ENCODE measurements around the gene SLC5A5.
A peak's percentile ranks its signal among the peaks of the same experiment; 100 is the strongest.

The SLC5A5 gene

DNA sequence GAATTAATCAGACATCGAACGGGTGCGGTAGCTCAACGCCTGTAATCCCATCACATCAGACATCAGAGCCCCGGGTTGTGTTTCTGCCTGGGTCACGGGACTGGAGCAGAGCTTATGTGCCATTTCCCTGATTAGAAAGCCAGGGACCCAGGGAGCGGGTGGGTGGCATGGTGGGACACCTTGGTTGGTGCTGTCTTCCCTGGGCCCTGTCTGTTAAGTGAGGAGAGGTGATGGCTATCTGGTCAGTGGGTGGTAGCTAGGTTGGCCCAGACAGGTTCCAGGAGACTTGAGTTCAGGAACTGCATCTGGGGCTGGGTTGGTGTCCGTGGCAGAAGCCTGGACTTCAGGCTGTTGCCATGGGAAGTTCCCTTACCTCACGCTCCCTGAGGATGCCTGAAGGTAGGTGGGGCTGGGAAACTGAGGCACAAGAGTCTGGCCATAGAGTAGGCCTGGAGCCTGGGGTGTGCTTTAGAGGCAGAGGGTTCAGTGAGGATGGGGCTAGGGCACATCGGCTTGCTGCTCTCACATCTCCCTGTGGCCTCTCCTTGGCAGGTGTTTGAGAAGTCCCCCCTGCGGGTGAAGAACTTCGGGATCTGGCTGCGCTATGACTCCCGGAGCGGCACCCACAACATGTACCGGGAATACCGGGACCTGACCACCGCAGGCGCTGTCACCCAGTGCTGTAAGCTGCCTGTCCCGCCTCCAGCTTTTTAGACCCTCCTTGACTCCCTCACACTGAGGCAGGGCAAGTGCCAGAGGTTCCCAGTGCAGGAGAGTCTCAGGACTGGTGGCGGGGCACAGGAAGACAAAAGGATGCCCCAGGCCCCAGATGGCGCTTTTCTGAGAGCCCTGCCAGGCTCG lies 10.0 kb upstream of the SLC5A5 start:
- no peak for DNase-seq (ENCODE audit: low read depth)
- TF ChIP-seq MYC (IDR thresholded peaks at IDR 0.05; ENCODE audit: low read depth, low read length) (no peak), POLR2A (IDR thresholded peaks at IDR 0.05; ENCODE audit: extremely low read depth, insufficient read length) (no peak)
- TF ChIP-seq, protein P1, sequence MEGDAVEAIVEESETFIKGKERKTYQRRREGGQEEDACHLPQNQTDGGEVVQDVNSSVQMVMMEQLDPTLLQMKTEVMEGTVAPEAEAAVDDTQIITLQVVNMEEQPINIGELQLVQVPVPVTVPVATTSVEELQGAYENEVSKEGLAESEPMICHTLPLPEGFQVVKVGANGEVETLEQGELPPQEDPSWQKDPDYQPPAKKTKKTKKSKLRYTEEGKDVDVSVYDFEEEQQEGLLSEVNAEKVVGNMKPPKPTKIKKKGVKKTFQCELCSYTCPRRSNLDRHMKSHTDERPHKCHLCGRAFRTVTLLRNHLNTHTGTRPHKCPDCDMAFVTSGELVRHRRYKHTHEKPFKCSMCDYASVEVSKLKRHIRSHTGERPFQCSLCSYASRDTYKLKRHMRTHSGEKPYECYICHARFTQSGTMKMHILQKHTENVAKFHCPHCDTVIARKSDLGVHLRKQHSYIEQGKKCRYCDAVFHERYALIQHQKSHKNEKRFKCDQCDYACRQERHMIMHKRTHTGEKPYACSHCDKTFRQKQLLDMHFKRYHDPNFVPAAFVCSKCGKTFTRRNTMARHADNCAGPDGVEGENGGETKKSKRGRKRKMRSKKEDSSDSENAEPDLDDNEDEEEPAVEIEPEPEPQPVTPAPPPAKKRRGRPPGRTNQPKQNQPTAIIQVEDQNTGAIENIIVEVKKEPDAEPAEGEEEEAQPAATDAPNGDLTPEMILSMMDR (IDR thresholded peaks at IDR 0.05; ENCODE audit: low read depth, low read length) = no peak
- TF ChIP-seq, protein P2, sequence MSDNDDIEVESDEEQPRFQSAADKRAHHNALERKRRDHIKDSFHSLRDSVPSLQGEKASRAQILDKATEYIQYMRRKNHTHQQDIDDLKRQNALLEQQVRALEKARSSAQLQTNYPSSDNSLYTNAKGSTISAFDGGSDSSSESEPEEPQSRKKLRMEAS (IDR thresholded peaks at IDR 0.05; ENCODE audit: low read depth, low read length) = no peak
- peak overlapping the region; percentile 99 for H3K4me3 ChIP-seq (ENCODE audit: low read depth, low read length)

DNA sequence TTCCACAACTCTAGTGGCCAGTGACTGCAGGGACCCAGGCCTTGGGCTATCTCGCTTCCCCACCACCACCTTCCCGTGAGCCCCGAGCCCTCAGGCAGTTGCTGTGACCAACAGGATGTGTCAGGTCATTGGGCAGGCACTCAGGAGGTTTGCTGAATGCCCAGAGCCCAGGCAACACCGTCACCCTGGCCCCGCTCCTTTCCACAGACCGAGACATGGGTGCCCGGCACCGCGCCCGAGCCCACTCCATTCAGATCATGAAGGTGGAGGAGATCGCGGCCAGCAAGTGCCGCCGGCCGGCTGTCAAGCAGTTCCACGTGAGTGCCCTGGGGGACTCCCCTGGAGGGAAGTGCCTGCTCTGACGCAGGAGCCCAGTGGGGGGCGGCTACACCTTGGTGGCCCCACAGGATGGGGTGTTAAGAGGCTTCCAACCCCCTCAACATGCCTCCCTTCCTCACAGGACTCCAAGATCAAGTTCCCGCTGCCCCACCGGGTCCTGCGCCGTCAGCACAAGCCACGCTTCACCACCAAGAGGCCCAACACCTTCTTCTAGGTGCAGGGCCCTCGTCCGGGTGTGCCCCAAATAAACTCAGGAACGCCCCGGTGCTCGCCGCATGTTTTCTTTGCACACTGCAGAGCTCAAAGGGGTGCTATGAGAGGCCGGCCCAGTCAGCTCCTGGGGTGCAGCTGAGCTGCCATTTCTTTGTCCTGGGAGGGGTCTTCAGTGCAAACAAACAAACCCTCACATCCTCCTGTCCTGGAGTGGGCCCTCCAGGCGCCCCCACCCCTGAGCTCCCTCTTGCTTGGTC lies 8.8 kb upstream of the SLC5A5 start:
- TF ChIP-seq POLR2A (IDR thresholded peaks at IDR 0.05; ENCODE audit: extremely low read depth, insufficient read length) = no peak
- TF ChIP-seq, protein P2 (IDR thresholded peaks at IDR 0.05; ENCODE audit: low read depth, low read length) = no peak
- TF ChIP-seq MYC (IDR thresholded peaks at IDR 0.05; ENCODE audit: low read depth, low read length) = no peak
- TF ChIP-seq, protein P1 (IDR thresholded peaks at IDR 0.05; ENCODE audit: low read depth, low read length) = no peak
- no peak overlapping the region for H3K4me3 ChIP-seq (ENCODE audit: low read depth, low read length)
- DNase-seq (ENCODE audit: low read depth) = no peak

DNA sequence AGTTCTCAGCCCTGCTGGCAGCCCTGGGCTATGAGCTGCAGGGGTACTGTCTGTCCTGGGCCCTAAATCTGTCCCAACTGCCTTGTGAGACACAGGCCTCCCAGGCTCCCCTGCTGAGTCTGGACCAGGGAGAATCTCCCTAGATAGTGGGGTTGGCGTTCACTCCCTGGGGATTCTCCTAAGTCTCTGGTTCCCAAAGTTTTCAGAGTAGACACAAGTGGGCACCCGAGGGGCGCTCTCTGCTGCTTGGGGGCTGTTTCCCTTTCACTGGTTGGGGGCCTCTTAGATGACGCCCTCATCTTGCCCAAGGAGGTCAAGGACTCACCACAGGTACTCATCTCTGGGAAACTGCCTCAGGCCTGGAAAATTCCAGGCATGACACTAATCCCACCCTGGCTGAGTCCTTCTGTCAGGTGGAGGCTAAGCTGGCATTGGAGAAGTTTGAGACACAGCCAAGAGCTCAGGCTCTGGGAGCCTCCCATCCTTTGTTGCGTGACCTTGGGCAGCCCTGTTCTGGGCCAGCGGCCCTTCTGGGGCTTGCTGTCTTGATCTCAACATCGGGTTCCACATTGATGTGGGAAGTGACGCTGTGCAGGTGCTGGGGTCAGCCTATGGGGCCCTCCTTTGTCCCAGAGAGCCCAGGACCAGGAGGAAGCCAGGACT lies 8.1 kb upstream of the SLC5A5 start:
- no peak overlapping the region for H3K4me3 ChIP-seq (ENCODE audit: low read depth, low read length)
- no peak for DNase-seq (ENCODE audit: low read depth)
- no peak for TF ChIP-seq MYC (IDR thresholded peaks at IDR 0.05; ENCODE audit: low read depth, low read length)
- TF ChIP-seq, protein P1 (IDR thresholded peaks at IDR 0.05; ENCODE audit: low read depth, low read length) = no peak
- TF ChIP-seq, protein P2 (IDR thresholded peaks at IDR 0.05; ENCODE audit: low read depth, low read length) = no peak
- TF ChIP-seq POLR2A (IDR thresholded peaks at IDR 0.05; ENCODE audit: extremely low read depth, insufficient read length) = peak; percentile 11

DNA sequence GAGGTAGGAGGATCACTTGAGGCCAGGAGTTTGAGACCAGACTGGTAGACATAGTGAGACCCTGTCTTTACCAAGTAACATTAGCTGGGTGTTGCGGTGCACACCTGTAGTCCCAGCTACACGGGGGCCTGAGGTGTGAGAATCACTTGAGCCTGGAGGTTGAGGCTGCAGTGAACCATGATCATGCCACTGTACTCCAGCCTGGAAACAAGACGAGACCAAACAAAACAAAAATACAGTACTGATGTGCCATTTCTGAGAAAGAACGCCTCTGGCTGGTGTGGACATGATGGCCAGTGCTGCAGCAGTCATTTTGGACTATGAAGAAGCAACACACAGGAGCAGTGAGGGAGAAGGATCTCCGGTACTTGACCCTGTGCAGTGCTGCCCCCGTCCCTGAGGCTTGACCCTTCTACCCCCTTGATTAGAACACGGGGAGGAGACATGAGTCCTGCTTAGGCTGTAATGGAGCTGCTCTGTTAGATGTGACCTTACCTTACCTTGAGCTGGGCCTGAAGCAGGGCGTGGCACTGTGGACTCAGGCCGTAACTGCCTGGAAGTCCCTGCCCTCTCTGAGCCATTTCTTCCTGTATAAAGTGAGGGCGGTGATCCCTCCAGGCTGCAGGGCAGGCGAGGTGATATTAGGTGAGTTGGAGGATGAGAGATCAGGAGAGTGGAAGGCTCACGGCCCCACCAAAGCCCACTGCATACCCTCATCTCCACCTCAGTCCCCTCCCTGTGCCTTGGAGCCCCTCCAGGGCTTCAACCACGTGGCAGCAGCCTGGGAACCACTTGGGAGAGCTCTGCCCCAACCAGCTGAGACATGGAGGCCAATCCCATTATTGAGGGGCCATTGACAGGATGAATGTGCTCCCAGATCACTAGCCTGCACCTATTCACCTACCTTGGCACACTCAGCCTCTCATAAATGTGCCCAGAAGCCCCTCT lies 6.1 kb upstream of the SLC5A5 start:
- no peak for TF ChIP-seq POLR2A (IDR thresholded peaks at IDR 0.05; ENCODE audit: extremely low read depth, insufficient read length)
- TF ChIP-seq, protein P2 (IDR thresholded peaks at IDR 0.05; ENCODE audit: low read depth, low read length) = 0 out of 2 replicates have a peak, but pooled peaks have one; percentile 5
- peak; percentile 54 for DNase-seq (ENCODE audit: low read depth)
- H3K4me3 ChIP-seq (ENCODE audit: low read depth, low read length) = no peak overlapping the region

DNA sequence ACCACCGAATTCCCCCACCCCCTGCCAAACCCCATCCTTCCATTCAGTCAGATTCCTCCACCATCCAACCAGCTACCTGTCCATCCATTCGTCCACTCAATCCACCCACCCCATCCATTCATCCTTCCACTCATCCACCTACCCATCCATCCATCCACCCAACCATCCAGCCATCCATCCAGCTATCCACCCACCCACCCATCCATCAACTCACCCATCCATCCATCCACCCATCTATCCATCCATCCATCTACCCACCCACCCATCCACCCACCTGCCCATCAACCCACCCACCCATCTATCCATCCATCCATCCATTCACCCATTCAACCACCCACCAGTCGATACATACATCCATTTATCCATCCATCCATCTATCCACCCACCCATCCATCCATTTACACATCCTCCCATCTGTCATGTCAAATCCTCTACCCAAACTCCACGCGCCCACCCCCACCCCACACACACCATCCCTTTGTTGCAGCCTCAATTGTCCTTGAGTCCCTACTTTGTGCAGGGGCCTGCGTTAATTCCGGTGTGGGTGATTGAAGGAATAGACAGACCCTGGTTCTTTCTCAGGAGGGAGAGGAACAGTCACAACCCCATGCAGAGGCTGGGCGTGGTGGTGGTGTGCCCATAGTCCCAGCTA lies 5.3 kb upstream of the SLC5A5 start:
- TF ChIP-seq MYC (IDR thresholded peaks at IDR 0.05; ENCODE audit: low read depth, low read length) (no peak), POLR2A (IDR thresholded peaks at IDR 0.05; ENCODE audit: extremely low read depth, insufficient read length) (no peak)
- TF ChIP-seq, protein P2 (IDR thresholded peaks at IDR 0.05; ENCODE audit: low read depth, low read length) = no peak
- TF ChIP-seq, protein P1 (IDR thresholded peaks at IDR 0.05; ENCODE audit: low read depth, low read length) = no peak
- DNase-seq (ENCODE audit: low read depth) = no peak
- H3K4me3 ChIP-seq (ENCODE audit: low read depth, low read length) = no peak overlapping the region

All from NB4 (cell line).